H4 (cell line): ENCODE measurements around the gene PHB1. TPM values are rescaled to one million over a fixed set of nuclear protein-coding genes. Genes with fewer than 3 reads are reported as not detected.
"Not testable (repeated sequence)": the region's sequence is repeated elsewhere in the genome, so short reads cannot be mapped to it uniquely, and the experiment has no call there.

Experiments used
- DNase-seq: peaks from one replicate; pipeline ENCODE4 v3.0.0-alpha.2; 2015; ENCODE audit warnings: low spot score
- total RNA-seq: library from RNA; depleted of rRNA; stranded (reverse); fragments of >200 nt; shearing (Covaris generic); gene quantifications from 2 replicates; pipeline ENCODE4 v1.2.3, GENCODE V29; 2014

The PHB1 gene
- total RNA-seq, 1 experiment from 2014 or later = 232 TPM

- no peak for DNase-seq
Measured at GRCh38 chr17:49439673-49440571, 25.2 kb upstream of the PHB1 start.

- DNase-seq = no peak
Measured at GRCh38 chr17:49439305-49439672, 24.6 kb upstream of the PHB1 start.

DNA sequence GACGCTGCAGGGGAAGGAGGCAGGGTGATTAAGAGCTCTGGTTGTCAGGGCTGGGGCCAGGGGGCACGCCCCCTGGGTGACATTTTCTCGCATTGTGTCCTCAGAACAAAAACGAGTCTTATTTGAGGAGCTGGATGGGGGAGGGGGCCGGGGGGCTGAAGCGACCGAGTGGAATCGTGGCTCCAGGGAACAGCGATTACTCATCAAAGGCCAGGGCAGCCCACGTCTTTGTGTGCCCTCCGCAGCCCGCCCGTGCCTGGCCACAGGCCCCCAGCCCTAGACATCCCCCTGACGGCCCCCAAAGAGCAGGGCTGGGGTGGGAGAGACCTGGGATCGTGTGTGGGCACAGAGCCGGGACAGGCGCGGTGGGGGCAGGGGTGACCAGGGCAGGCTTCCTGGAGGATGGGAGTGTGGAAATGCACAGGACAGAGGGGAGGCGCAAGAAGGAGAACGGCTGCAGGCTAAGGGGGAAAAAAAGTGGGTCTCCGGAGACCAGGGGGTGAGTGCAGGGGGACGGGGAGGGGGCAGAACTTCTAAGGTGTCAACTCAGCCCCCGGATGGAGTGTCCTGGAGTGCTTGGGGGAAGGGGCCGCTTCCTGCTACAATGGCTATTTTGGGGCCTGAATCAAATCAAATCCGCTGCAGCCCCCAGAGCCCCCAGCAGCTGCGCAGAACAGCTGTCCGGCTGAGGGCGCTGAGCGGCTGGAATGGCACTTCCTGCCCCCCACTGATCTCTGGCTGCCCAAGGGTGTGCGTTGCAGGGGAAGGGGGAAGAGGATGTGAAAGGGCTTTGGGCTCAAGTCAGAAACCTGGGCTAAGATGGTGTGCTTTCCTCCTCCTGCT lies 24.0 kb upstream of the PHB1 start:
- DNase-seq = no peak

DNA sequence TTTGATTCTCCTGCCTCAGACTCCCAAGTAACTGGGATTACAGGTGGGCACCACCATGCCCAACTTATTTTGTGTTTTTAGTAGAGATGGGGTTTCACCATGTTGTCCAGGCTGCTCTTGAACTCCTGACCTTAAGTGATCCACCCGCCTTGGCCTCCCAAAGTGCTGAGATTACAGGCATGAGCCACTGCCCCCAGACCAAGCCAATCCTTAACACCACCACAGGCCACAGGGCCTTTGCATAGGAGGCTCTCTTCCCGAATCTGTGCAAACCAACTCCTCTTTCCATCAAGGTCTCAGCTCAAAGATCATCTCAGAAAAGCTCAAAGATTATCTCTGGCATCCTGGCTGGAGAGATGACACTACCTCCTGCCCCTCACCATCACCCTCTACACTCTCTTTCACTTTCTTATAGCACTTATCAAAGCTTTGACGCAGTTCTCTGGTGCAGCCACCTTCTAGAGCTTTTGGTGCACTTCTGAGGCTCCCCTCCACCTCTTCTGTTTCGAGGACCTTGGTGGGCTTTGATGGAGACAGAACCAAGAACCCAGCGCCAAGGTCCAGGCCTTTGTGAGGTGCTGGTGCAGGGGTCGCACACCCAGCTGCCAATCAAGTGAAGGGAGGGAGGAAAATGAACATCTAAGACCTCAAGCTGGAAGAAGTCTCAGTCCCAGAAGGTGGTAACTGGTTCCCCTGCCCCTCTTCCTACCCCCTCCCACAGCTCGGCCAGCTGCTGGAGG lies 23.2 kb upstream of the PHB1 start:
- DNase-seq = no peak

DNA sequence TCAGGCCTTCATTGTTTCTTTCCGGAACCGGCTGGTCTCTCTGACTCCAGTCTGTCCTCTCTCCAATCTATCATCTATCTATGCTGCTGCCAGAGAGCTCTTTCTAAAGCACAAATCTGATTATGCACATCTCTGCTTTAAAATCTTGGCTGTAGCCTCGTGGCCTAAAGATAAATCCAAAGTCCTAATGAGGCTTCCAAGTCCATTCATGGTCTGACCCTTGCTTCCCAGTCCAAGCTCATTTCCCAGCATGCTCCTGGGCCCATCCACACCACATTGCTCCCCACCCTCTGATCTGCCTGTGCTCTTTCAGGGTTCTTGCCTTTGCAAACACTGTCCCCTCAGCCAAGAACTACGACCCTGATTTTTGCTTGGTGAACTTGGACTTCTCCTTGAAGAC lies 21.5 kb upstream of the PHB1 start:
- no peak for DNase-seq

DNA sequence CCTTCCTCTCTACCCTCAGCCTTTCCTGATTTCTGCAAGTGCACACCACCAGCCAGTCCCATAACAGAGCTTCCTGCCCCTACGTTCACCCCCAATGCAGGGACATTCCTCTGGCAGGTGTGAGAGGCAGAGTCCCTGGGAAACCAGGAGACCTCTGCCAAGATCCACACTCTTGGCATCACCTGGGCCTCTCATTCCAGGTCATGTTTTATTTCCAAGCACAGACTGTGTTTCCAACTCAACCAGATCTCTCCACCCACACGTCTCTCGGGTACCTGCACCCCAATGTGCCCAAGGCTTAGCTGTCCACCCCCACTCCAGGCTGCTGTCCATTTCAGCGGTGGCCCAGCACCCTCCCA lies 21.0 kb upstream of the PHB1 start:
- no peak for DNase-seq

- DNase-seq = peak; percentile 54
Measured at GRCh38 chr17:49434821-49435670, 20.4 kb upstream of the PHB1 start.

- DNase-seq = no peak
Measured at GRCh38 chr17:49433000-49433694, 18.5 kb upstream of the PHB1 start.

DNA sequence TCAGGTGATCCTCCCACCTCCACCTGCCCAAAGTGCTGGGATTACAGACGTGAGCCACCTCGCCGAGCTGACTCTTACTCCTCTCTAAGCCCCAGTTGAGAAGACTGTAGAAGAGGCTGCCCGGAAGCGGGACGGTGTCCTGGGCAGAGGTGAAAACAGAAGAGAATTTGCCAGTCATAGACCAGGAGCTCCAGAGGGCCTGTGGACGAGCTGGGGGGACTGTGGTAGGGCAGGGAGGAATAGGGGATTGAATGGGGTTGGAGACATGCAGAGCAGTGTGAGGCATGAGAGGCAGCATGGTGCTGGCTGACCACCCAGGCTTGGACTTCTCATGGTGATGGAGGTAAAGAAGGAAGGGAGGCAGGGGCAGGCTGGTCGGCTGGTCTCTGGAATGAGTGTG lies 17.1 kb upstream of the PHB1 start:
- DNase-seq = no peak

DNA sequence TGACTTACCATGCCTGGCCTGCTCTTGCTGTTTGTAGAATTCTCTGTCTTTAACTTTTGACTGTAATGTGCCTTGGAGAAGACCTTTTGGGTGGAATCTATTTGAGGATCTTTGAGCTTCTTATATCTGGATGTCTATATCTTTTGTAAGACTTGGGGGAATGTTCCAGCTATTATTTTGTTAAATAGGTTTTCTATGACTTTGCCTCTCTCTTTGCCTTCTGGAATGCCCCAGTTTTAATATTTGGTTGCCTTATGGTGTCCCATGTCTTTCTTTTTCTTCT lies 10.3 kb upstream of the PHB1 start:
- DNase-seq = no peak

DNA sequence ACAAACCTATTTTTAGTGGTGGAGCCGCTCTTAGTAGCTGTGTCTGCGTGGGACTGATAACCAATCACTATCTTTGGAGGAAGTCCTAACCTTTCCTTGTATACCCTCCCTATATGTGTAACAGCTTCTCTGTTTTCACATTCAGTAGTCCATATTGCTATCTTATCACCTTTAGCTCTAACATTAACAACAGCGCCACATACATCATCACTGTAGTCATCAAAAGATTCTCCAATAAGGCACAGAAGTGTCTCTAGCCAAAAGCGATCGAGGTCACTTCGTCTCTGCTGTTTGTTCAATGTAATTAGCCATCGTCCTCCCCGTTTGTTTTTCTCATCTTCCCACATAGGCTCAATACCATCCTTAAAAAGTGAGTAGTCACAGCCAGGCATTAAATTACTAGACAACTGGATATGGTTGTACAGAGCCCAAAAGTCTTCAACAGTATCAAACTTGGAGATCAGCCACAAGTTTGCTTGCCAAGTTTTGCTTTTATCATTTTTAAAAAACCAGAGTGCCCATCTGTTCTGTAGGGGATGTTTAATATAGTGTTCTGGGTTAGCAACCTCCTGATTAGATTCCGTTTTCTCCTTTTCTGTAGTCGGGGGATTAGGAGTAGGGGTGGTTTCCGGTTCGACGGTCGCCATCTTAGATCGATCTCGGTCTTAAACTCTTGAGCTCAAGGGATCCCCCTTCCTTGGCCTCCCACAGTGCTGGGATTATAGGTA lies 9.8 kb upstream of the PHB1 start:
- not testable (repeated sequence) for DNase-seq

DNA sequence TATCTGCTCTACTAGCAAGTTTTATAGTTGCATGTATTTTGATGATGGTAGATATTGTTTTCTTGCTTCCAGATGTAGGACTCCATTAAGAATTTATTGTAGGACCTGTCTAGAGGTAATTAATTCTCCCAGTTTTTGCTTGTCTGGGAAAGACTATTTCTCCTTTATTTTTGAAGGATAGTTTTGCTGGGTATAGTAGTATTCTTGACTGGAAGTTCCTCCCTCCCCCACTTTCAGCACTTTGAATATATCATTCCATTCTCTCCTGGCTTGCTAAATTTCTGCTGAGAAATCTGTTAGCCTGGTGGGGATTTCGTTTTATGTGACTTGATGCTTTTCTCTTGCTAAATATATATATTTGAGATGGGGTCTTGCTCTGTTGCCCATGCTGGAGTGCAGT lies 8.0 kb upstream of the PHB1 start:
- DNase-seq = no peak

DNA sequence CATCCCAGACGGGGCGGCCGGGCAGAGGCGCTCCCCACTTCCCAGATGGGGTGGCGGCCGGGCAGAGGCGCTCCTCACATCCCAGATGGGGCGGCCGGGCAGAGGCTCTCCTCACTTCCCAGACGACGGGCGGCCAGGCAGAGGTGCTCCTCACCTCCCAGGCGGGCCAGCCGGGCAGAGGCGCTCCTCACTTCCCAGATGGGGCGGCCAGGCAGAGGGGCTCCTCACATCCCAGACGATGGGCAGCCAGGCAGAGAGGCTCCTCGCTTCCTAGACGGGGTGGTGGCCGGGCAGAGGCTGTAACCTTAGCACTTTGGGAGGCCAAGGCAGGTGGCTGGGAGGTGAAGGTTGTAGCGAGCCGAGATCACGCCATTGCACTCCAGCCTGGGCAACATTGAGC lies 5.1 kb upstream of the PHB1 start:
- DNase-seq = not testable (repeated sequence)

- DNase-seq = not testable (repeated sequence)
Measured at GRCh38 chr17:49418754-49419740, 4.4 kb upstream of the PHB1 start.

GRCh38 chr17:49414271-49414621 lies 436 bp downstream of the PHB1 start:
- DNase-seq = no peak

DNA sequence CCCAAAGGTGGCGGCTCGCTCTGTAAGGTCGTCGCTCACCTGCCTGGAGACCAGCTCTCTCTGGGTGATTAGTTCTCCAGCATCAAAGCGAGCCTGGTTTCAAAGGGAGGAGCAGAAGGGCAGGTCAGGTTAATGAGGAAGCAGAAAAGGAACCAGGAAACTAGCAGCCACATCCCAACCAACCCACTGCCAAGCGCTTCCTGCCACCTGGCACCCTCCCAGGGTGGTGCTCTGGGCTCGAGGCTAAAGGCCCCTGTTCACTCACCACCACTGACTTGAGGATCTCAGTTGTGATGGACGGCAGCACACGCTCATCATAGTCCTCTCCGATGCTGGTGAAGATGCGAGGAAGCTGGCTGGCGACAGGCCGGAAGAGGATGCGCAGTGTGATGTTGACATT lies 5.6 kb downstream of the PHB1 start:
- DNase-seq = no peak

- DNase-seq = peak; percentile 68
Measured at GRCh38 chr17:49407981-49408501, 6.6 kb downstream of the PHB1 start.

- no peak for DNase-seq
Measured at GRCh38 chr17:49407086-49407485, 7.6 kb downstream of the PHB1 start.
